LNCaP clone FGC (cell line): ENCODE results near the gene PRPS2.

Experiments used
- DNase-seq: peaks from one replicate; pipeline ENCODE4 v3.0.0-alpha.2; 2011; ENCODE audit warnings: low read depth
- H3K4me3 ChIP-seq: 2 replicates; pipeline ENCODE4 v1.5.1; 2011; ENCODE audit warnings: mild to moderate bottlenecking, low read depth, low read length, control low read depth
- TF ChIP-seq, protein P1 (sequence below): IDR thresholded peaks from 2 replicates; pipeline ENCODE4 v1.5.1; 2012; ENCODE audit warnings: mild to moderate bottlenecking; ENCODE audit not compliant: control insufficient read depth, insufficient read depth; ENCODE audit errors: extremely low read depth

The PRPS2 gene

DNA sequence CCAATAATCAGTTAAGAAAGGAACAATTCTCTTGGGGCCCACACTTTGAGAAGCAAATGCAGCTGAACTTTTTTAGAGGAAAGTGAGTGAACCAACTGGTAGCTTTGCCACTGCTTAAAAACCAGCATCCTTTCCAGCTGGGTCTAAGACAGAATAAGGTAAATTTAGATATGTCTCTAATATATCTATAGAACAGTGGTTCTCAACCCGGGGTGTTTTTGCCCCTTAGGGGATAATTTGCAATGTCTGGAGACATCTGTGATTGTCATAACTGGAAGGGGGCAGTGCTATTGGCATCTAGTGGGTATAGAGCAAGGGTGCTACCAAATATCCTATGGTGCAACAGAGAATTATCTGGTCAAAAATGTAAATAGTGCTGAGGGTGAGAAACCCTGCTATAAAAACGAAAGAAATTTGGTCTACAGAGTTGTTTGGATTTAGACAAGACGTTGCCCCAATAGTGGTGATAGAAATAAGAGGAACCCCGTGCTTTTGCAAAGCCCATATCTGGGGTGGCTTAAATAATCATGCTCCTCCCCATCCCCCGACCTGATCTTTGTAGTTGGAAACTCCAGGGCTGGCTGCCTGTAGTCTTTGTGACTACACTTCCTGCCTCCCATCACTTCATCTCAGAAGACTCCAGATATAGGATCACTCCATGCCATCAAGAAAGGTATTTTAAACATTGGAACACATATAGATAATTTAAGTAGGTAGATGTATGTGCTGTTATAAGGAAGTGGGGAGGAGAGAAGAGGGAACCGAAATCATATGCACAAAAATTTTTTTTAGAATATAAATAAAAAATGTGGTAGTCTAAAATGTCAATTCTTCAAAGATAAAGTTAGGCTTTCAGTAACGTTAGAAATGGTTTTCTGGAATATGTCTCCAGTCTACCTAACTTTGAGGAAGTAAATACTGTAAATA, 75.5 kb downstream of the PRPS2 start, which contains the start of gene TLR7:
Gene TLR7, plus strand, starts transcription at position 622 of the 927 bp plus-strand sequence. CDS start 507 bp downstream, outside the sequence.
- TF ChIP-seq, protein P1, sequence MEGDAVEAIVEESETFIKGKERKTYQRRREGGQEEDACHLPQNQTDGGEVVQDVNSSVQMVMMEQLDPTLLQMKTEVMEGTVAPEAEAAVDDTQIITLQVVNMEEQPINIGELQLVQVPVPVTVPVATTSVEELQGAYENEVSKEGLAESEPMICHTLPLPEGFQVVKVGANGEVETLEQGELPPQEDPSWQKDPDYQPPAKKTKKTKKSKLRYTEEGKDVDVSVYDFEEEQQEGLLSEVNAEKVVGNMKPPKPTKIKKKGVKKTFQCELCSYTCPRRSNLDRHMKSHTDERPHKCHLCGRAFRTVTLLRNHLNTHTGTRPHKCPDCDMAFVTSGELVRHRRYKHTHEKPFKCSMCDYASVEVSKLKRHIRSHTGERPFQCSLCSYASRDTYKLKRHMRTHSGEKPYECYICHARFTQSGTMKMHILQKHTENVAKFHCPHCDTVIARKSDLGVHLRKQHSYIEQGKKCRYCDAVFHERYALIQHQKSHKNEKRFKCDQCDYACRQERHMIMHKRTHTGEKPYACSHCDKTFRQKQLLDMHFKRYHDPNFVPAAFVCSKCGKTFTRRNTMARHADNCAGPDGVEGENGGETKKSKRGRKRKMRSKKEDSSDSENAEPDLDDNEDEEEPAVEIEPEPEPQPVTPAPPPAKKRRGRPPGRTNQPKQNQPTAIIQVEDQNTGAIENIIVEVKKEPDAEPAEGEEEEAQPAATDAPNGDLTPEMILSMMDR, result no peak
- DNase-seq, result no peak
- no peak within 1 kb of the TSS for H3K4me3 ChIP-seq

DNA sequence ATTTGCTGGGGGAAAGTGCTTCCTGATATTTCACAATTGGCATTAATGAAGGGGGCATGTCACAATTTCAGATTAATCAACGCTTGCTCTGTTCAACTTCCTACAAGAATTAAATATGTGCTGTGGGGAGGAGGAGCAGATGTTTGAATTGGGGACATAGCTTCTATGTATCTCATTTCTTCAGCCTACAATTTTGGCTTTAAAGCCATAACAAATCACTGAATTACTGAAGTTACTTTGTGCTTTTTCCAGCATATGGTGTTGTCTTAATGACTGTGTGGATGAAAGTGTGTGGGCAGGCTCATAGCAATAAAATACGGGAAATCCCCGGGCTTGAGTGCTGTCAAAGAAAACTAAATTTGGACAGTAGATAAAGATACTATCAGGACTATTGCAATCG, 76.5 kb downstream of the PRPS2 start:
- TF ChIP-seq, protein P1, result no peak
- no peak overlapping the region for H3K4me3 ChIP-seq
- DNase-seq, result no peak

- TF ChIP-seq, protein P1, result no peak
- DNase-seq, result no peak
- no peak overlapping the region for H3K4me3 ChIP-seq
These were observed 77.5 kb downstream of the PRPS2 start for GRCh38 chrX:12868747-12869146.

DNA sequence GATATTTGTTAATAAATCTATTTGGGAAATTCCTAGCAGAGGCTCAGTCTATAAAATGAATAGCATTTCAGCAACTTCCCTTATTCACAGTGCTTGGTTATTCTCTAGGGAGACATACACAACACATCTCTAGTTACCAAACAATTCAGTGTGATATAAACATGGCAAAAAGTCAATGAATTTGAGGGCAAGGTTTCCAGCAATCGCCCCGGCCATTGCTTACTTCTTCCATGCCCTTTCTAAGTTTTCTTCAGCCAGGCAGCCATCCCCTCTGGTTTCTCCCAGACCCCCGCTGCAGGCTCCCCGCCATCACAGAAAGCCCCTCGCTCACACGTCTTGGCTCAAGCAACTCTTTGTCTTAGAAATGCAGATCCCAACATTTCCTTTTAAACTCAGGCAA, 80.0 kb downstream of the PRPS2 start:
- TF ChIP-seq, protein P1, result no peak
- no peak overlapping the region for H3K4me3 ChIP-seq
- DNase-seq, result no peak

GRCh38 chrX:12872741-12873140, 81.5 kb downstream of the PRPS2 start:
- no peak for DNase-seq
- TF ChIP-seq, protein P1, result no peak
- no peak overlapping the region for H3K4me3 ChIP-seq
